ENCODE measurements around the gene RFWD3.

GRCh38 chr16:74577882-74578366 lies 88.8 kb downstream of the RFWD3 start:
- TF ChIP-seq TAF1 (IDR thresholded peaks at IDR 0.05; ENCODE audit: borderline replicate concordance, low read depth, low read length) = no peak
- TF ChIP-seq POLR2AphosphoS5 (IDR thresholded peaks at IDR 0.05; ENCODE audit: low read depth, low read length) = no peak
